Mucosa of gallbladder (tissue), 1 donor: ENCODE data around the gene TMEM9B. TPM values are rescaled to one million over a fixed set of nuclear protein-coding genes. Genes with fewer than 3 reads are reported as not detected.
"Not testable (repeated sequence)": the region's sequence is repeated elsewhere in the genome, so short reads cannot be mapped to it uniquely, and the experiment has no call there.

ENCODE experiments used
- DNase-seq: peaks from one replicate; pipeline ENCODE4 v3.0.0-alpha.2; 2020; ENCODE audit warnings: low spot score
- total RNA-seq: library from RNA; stranded (reverse); gene quantifications from one replicate; pipeline ENCODE4 v1.2.1, GENCODE V29; 2021
- donor health status: DM: no; HTN: no; CAD: no.

The TMEM9B gene
- 50.9 TPM for total RNA-seq

- DNase-seq: peak; percentile 90
Measured at GRCh38 chr11:8964324-8965320, at the start of gene TMEM9B. Gene TMEM9B (minus strand): TSS chr11:8964442. CDS start chr11:8964313, 129 bp downstream.

GRCh38 chr11:9013373-9013772, 49.1 kb upstream of the TMEM9B start:
- no peak for DNase-seq

DNA sequence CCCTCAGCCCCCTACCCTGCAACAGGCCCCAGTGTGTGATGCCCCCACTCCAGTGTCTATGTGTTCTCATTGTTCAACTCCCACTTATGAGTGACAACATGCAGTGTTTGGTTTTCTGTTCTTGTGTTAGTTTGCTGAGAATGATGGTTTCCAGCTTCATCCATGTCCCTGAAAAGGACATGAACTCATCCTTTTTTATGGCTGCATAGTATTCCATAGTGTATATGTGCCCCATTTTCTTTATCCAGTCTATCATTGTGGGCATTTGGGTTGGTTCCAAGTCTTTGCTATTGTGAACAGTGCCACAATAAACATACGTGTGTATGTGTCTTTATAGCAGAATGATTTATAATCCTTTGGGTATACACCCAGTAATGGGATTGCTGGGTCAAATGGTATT, 45.3 kb upstream of the TMEM9B start:
- DNase-seq: not testable (repeated sequence)

DNA sequence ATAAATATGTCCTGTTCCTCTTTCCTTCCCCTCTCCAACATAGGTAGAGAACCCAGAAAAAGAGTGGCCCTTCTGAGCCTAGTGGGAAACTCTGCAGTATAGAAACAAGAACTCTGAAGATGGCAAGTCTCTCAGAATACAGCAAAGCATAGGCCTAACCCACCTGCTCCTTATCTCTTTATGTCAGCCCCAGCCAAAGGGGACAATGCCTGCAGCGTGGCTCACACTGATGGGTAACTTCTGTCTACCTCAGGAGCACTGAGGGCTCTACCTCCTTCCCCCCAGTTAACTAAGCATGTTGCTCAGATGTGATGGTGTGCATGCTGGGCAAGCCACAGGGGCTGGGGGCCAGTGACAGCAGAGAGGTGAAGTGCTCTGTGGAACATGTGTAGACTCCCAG, 44.4 kb upstream of the TMEM9B start:
- DNase-seq: no peak

GRCh38 chr11:9008011-9008550, 43.8 kb upstream of the TMEM9B start:
- DNase-seq: no peak

- no peak for DNase-seq
Measured at GRCh38 chr11:9005087-9005486, 40.8 kb upstream of the TMEM9B start.

DNA sequence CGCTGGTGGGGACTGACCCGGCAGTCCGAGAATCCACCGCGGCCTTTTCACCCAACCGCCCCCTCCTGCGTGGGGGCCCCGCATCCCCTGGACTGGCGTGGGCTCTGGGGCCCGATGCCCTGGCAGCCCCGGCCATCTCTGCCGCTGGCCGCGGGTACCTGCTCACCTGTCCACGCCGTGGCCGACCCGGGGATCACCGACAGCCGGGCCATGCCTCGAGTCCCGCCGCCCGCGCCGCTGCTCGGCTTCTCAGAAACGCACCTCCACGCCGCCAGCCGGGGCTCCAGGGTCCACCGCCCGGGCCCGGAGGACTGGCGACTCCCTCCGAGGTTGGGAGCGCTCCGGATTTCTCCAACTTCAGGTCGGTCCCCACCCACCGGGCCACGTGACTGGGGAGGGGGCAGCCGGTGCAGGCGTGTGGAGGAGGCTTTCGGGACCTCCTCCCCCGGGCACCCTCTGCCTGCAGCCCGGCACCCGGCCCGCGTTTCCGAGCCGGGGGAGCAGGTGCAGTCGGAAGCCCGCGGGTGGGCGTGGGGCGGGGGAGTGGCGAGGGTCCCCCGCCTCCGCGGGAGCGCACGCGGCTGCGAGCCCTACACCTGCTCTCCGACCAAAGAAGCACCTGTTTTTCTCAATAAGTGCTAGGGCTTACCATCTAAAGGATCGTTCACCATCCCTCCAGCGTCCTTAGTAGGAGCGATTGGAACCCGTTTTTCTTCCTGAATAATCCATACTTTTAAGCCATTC, 40.1 kb upstream of the TMEM9B start:
- DNase-seq: no peak

DNA sequence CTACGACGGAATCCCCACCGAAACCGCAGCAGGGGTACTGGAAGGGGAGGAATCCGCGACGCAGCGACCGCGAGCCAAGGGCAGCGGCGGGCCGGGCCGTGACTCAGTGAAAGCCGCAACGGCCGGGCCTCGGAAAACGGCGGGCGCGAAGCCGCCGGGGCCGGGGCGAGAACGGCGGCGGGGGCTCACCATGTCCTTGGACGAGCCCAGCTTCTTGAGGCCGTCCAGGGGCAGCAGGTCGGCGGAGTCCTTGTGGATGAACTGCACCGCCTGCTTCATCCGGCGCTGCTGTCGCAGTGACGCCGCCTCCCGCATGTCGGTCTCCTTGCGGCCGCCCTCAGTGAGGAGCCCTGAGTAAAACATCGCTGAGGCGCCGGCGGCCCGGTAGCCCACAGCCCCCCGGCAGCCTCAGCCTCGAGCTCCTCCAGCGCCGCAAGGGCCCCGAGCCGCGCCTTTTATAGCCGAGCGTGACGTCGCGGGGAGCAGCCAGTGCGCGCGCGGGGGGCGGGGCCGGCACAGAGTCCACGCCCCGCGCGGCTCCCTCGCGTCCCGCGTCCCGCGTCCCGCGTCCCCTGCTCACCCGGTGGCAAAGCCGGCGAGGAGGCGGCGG, 39.4 kb upstream of the TMEM9B start, which contains the start of gene NRIP3:
Gene NRIP3, minus strand, starts transcription at position 429 of the 610 bp plus-strand sequence. Its CDS starts 66 bp downstream, at position 363.
- DNase-seq: peak; percentile 63

DNA sequence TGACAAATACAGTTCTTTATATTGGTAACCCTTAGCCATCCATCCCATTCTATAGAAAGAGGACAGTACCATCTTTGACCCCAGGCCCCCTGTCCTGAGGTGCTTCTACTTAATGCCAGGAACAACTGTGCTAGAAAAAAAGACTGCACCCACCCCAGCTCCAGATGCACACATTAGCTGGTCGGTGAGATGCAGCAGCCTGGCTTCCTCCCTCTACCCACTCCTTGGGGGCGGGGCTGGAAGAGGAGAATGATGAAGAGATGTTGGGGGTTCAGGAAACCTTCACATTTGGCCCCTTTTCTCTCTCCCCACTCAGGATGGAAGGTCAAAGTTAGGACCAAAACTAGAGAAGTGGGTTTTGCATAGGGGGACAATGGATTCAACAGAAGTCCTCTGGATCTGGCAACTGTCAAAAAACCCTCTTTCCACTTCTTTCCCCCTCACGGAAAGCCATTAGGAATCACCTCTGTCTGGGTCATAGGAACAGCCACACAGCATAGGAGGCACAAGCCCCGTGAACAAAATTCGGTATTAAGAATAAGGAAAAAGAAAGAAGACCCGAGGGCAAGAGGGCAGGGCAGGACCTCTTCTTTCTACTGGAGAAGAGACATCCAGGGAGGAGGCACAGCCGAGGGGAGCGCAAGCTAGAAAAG, 38.8 kb upstream of the TMEM9B start:
- no peak for DNase-seq

GRCh38 chr11:9001736-9002135, 37.5 kb upstream of the TMEM9B start:
- no peak for DNase-seq

- no peak for DNase-seq
Measured at GRCh38 chr11:8998017-8998416, 33.8 kb upstream of the TMEM9B start.

DNA sequence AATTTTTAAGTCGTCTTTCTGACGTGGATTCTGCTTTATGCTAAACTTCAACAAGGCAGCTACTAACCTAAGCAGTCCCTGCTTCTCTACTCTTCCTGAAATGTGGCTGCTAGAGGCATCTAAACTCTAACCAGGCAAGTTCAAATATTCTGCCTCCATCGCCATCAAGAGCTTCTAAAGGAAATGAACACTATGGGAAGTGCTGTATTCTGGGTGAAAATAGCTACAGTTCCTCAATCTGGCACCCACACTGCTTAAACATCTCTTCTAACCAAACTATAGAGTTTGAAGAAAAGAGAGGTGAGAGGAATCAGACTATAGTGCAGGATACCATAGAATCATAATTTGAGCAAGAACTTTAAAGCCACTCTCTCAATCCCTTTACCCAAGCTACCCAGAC, 33.2 kb upstream of the TMEM9B start:
- DNase-seq: no peak

DNA sequence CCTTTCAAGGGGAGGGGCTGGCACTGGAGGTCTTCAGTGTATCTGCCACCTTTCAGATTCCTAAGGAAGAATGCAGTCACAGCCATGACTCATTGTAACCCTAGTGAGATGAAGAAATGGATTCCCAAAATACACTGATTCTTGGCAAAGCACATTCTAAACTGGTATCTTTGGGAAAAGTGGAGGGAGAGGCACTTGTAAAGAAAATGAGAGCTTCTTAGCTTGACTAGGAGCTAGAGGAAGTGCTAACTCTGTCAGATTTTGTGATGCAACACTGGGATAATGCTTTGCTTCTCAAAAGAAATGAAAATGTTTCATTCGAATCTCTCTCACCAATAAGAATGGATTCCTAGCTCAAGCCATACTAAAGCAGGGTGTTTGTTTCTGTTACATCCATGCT, 25.2 kb upstream of the TMEM9B start:
- no peak for DNase-seq

GRCh38 chr11:8988329-8989234, 24.3 kb upstream of the TMEM9B start:
- DNase-seq: no peak

GRCh38 chr11:8987446-8987845, 23.2 kb upstream of the TMEM9B start:
- DNase-seq: no peak

- DNase-seq: not testable (repeated sequence)
Measured at GRCh38 chr11:8986772-8987171, 22.5 kb upstream of the TMEM9B start.

GRCh38 chr11:8985462-8985861, 21.2 kb upstream of the TMEM9B start:
- DNase-seq: no peak

DNA sequence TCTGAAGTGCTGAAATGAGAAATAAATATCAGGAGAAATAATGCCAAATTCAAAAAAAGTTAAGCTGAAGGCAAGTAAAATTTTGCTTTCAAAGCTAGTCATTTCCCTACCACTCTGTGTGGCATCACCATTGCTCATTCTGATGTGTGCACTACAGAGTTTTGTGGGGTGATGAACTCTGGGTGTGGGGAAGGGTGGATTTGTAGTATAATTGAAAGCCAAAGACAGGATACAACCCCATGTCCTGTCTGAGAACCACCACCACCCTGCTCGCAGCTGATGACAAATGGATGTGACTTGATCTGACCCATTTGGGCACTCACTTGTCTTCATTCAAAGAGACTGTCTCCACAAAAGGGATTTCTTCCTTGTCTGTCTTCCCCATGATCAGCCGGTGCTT, 19.3 kb upstream of the TMEM9B start:
- no peak for DNase-seq

- DNase-seq: no peak
Measured at GRCh38 chr11:8980485-8980884, 16.2 kb upstream of the TMEM9B start.

DNA sequence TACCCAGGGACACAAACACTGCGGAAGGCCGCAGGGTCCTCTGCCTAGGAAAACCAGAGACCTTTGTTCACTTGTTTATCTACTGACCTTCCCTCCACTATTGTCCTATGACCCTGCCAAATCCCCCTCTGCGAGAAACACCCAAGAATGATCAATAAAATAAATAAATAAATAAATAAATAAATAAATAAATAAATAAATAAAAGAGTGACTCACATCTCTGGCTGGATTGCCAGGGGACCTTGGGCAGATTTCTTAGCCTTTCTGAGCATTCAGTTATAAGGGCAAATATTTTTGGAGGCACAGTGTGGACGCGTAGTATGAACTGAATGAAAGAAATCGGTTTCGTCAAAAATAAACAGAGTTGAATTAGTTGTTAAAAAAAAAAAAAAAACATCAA, 15.1 kb upstream of the TMEM9B start:
- DNase-seq: not testable (repeated sequence)
